22Rv1 (cell line): ENCODE data around the gene SORT1.
"Not testable (repeated sequence)": the region's sequence is repeated elsewhere in the genome, so short reads cannot be mapped to it uniquely, and the experiment has no call there.

Source experiments
- H3K27ac ChIP-seq: fragments of 450-650 bp; 2 replicates; pipeline ENCODE4 v1.5.1; 2017
- CTCF ChIP-seq: fragments of 450-650 bp; IDR thresholded peaks from 2 replicates; pipeline ENCODE4 v1.5.1; 2017; ENCODE audit warnings: mild to moderate bottlenecking
- ZFX ChIP-seq: fragments of 450-650 bp; IDR thresholded peaks from 2 replicates; pipeline ENCODE4 v1.6.1; 2017; ENCODE audit warnings: antibody characterized with exemption, borderline replicate concordance

SORT1 gene

GRCh38 chr1:109396513-109396839 is 1.2 kb downstream of the SORT1 start:
- TF ChIP-seq ZFX (no peak), CTCF (no peak)
- H3K27ac ChIP-seq, result no peak overlapping the region

- TF ChIP-seq ZFX, result no peak
- TF ChIP-seq CTCF, result no peak
- no peak overlapping the region for H3K27ac ChIP-seq
These were observed 1.9 kb downstream of the SORT1 start for GRCh38 chr1:109395602-109396512.

GRCh38 chr1:109395282-109395599 is 2.5 kb downstream of the SORT1 start:
- not testable (repeated sequence) for H3K27ac ChIP-seq

- TF ChIP-seq ZFX (no peak), CTCF (no peak)
- H3K27ac ChIP-seq, result no peak overlapping the region
These were observed 3.0 kb downstream of the SORT1 start for GRCh38 chr1:109394591-109395281.

- TF ChIP-seq CTCF, result no peak
- TF ChIP-seq ZFX, result no peak
- peak overlapping the region; percentile 72 for H3K27ac ChIP-seq
These were observed 4.0 kb downstream of the SORT1 start for GRCh38 chr1:109393617-109394233.

GRCh38 chr1:109392788-109393616 is 4.7 kb downstream of the SORT1 start:
- H3K27ac ChIP-seq, result peak overlapping the region; percentile 72
- TF ChIP-seq ZFX (no peak), CTCF (no peak)

- TF ChIP-seq ZFX, result no peak
- TF ChIP-seq CTCF, result no peak
- peak overlapping the region; percentile 72 for H3K27ac ChIP-seq
These were observed 5.5 kb downstream of the SORT1 start for GRCh38 chr1:109392037-109392787.
